Inflammatory macrophage treated with lipopolysaccharide for 1 hour (primary cell): ENCODE data around the gene ESF1.
"Not testable (repeated sequence)": the region's sequence is repeated elsewhere in the genome, so short reads cannot be mapped to it uniquely, and the experiment has no call there.

ENCODE experiments used
- DNase-seq, 2 donors: peaks; one replicate each; pipeline ENCODE4 v3.0.0-alpha.2; 2020 to 2022

The ESF1 gene

DNA sequence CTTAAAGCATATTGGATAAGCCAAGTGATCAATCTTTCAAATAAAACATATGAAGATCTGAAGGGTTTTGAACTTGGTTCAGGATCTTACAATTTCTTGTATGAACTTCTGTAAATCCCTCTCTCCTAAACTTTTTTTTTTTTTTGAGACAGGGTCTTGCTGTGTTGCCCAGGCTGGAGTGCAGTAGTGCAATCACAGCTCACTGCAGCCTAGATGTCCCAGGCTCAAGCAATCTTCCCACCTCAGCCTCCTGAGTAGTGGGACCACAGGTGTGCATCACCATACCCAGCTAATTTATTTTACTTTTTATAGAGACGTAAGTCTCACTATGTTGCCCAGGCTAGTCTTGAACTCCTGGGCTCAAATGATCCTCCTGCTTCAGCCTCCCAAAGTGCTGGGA is 46.5 kb downstream of the ESF1 start:
- DNase-seq = not testable (repeated sequence)

DNA sequence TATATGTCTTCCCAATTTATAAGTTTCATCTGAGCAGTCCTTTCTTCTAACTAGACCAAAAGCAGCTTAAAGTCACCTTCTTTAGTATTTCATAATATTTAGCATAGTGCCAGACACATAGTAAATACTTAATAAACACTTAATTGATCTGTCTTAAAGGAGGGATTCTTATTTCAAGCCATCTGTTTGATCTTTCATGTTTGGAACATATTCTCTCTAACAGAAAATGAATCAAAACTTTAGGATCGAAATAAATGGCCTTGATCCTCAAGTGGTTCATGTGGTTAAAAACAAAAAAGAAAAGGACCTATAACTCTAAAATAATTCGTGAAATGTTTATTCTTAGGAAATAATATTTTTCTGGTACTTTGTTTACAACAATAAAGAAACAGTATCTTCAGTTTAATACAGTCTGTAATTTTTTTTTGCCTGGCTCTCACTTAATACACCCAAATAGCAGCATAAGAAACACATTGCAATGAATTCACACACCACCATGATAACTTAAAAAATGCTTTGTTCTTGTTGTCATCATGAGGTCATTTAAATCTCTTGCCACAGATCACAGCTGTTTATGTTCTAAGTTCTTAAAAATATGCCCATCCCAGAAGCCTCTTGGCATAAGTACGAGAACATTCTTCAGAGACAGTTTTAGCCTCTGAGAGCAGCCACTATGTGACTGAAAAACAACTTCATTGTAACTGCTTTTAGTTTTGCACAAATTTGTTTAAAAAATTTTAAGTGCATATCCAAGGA is 48.1 kb downstream of the ESF1 start:
- no peak for DNase-seq

DNA sequence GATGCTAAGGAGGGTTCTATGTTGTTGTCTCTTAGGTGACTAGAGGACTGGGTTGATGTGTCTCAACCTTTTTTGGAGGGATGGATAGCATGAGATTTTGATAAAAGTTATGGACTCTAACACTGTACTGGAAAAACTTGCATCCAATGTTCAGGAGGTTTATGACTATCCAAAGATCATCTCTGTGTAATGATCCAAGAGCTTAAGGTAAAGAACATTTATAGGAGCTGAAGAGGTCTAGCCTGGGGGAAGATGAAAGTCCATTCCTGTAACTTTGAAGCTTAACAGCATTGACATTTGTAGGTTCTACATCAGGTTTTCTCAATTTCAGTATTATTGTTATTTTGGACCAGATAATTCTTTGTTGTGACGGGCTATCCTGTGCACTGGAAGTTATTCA is 48.9 kb downstream of the ESF1 start:
- no peak for DNase-seq

DNA sequence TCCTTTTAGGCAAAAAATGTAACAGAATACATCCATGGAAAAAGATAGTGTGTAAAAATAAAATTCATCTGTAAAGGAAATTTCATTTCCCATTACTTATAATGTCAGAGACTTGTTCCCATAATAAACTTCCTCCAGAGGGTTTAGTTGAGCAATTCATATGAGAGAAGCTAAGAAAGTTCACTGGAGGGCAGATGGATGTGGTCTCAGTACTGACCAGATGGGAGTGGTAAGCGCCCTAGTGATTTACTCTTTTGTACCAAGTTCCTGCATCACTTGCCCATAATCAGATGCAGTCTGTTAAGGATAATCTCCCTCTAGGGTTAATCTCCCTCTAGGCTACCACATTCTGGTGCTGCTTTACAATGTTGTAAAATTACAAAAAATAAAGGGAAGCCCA is 61.7 kb downstream of the ESF1 start:
- peak; percentile 40 to 60 for DNase-seq

DNA sequence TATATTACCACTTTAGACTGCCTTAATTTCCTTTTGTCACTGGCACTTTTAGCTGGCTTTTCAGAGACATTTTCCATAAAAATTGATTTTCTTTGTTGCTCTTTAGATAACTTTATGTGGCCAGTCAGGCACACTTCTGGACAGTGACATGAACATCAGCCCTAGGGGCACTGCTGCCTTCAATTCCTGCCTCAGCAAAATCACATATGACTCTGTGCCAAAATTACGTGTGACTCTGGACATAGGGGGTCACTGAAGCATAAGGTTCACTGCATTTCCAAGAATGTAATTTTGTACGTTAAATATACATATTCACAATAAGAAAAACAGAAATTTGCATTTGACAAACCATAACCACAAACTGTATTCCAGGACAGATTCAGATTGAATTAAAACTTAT is 66.5 kb downstream of the ESF1 start:
- DNase-seq = no peak

DNA sequence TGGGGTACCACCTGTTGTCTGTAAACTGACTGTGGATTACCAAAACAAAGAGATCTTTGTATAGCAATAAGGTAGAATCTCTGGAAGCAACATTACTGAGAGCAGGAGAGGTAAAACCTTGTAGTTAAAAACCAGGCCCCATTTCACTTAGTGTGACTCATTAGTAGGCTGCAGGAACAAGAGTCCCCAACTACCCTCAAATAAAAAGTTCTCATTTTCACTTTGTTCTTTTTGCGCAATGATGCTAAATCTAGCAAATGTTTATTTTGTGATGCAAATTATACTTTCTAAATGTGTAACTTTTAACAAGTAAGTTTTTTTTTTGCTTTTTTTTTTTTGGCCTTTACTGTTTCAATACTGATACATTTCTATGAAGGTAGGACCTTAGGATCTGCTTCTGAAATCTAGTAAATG is 67.1 kb downstream of the ESF1 start:
- no peak for DNase-seq

DNA sequence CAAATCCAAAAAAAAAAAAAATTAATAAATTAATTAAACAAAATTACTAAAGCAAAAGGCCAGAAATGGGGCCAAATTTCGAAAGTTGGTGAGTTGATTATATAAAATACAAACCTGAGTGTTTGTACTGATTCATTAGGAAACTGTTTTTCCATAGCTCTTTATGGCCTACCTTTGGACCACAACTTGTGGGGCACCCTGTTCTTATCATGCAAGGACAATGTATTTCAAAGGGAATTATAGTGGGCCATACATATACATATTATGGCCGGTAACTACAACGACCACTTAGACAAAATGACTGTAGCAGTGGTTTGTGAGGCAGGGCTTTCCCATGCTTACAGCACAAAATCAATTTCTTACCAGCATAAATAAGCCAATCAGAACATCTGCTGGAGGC is 69.5 kb downstream of the ESF1 start:
- DNase-seq = no peak

DNA sequence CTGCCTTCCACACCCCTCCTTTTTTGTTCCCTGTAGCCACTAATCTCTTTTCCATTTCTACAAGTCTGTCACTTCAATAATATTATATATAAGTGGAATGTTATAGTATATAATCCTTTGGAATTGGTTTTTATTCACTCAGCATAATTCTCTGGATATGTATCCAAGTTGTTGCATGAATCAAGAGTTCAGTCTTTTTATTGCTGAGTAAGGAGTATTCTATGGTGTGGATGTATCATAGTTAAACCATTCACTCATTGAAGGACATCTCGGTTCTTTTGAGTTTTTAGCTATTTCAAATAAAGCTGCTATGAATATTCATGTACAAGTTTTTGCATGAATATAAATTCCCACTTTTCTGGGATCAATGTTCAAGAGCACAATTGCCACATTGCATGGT is 76.5 kb downstream of the ESF1 start:
- DNase-seq = no peak

DNA sequence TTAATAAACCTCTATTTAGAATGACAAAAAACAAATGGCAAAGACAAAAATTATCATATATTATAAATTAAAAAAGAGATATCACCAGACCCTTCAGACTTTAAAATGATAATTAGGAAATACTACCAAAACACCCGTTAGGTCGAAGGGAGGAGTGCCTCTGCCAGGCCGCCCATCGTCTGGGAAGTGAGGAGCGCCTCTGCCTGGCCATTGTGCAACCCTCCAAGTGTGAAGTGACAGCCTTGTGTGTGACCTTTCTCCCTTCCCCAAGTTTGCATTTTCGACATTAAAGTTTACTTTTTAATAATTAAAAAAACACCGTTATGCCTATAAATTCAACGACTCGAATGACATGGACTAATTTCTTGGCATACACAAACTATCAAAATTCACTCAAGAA is 81.5 kb downstream of the ESF1 start:
- no peak for DNase-seq

DNA sequence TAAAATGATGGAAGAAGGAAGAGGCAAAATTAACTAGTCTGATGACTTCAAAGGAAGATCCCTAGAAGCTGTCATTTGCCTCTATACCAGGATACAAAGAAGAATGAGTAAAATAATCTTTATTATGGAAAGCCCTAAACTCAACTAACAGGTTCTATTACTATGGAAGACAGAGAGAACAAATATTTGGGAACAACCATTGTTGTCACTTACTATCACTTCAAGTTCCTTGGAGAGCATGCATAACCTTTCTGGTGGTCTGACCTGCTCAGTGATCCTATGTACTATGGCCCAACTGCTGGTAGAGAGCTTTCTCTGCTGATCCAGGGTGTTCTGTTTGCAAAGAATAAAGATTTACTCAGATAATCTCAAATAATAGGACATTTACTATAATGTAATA is 83.2 kb downstream of the ESF1 start:
- DNase-seq = no peak

DNA sequence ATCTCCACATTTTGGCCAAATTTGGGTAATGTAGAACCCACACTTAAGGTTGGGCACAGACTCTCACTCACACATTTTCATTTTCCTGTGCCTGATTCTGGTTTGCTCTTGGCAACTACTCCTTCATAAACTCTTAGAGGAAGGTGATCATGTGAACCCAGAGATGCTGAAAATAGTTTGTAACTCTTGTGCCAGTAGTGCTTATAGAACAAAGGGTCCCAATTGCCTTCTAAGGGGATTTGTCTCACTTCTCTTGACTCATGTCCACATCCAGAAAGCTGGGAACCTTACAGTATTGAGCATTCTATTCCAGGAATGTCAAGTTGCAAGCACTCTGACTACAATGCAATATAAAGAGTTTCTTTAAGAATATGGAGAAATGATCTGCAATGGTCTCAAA is 84.0 kb downstream of the ESF1 start:
- no peak for DNase-seq

DNA sequence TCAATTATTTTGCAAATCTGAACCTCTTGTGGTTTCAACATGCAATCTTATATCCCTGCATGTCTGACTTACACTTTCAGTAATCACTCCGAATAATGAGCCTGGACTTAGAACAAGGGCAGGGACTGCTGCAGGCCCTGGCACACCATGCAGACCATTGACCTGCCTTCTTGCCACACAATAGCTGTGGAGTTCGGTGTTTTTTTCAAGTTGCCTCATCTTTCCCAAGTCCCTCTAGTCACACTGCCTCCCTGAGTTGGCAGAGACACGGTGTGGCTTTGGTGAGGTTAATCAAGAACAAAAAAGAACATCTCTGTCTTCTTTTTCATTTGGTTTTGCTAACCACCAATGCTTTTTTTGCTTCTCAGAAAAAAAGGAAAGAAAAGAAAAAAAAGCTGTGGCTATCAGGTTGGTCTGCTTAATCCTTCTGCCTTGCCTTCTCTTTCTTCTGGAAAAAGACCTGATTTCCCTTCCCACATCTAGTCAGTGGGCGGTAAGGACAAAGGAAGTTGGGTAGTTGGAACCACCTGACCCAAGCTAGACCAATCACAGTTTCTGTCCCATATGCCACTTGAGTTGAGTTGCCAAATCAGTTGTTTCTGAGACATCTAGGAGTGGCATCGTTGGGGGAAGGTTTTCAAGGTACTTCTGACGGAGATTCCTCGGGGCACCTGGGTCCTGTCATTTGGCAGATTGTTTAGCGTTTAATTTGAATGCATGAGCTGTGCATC is 90.1 kb downstream of the ESF1 start:
- no peak for DNase-seq

DNA sequence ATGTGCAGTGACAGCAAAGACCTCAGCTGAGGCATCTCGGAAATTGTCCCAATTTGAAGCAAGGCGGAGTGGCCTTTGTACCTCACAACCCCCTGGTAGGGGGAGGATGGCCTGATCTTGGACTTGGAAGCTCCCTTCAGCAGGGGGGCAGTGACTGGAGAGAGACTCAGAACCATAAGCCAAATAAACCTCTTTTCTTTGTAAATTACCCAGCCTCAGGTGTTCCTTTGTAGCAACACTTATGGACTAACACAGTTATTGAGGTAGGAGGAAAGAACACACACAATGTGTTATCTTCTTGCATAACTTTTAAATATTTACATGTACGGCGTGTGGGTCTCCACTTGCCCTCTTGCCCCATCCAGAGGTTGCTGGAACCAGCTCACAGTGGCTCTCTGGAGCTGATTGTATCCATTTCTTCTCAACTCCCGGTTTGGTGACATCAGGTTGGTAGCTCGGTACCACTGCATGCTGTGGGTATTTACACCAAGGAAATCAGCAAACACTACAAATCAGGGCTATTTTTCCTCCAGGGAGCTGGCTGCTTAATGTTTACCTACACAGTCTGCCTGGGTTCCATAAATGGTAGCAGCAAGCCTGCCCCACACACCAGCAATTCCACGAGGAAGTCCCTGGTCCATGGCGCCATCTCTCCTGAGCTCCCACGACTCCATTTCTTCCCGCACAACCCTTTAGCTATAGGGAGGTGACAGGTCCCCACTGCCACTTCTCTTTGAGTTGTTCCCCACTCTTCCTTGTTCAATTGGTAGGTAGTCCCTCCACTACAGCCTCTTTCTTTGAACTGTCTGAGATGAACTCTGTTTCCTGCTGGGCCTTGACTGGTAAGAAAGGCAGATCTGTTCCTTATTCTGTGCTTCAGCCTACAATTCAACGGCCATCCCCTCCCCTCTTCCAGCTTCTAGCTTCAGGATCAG is 91.7 kb downstream of the ESF1 start:
- DNase-seq = no peak

DNA sequence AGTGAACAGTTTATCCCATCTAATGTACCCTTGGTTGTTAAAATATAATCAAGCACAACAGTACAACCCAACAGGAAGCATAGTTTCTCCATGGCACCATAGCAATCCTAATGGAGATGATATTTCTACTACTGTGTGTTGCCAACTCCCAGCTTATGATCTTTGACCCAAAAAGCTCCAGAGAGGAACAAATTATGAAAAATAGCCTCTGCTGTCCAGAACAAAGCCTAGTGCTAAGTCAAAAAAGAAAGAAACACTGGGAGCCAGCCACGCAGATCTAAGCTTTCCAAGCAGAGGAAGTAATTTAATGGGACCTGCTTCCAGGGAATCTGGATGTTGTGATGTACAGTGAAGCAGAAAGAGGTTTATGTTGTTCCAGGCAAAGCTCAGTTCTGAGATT is 93.8 kb downstream of the ESF1 start:
- DNase-seq = no peak

DNA sequence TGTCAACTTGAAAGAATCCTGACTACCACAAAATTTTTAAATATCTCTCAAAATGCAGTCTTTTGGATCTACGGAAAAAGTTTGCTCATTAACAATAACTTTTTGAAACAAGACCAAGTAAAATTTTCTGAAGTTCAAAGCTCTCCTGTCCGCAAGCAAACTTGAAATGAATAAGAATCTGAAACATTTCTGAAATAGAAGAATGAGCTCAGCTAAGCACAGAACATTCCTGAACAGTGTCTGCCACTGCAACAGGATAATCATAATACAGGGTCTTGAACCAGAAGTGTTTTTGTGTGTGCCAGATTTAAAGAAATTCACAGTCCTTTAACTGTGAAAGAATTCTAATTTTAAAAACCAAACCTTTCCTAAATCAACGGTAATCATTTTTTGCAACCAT is 96.9 kb downstream of the ESF1 start:
- no peak for DNase-seq

DNA sequence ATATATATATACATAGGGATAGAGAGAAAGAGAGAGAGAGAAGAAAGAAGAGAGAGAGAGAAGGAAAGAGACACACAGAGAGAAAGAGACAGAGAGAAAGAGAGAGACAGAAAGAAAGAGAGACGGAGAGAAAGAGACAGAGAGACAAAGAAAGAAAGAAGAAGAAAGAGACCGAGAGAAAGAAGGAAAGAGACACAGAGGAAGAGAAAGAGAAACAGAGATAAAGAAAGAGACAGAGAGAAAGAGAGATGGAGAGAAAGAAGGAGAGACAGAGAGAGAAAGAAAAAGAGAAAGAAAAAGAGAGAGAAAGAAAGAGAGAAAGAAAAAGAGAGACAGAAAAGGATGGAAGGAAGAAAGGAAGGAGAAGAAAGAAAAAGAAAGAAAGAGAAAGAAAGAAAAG is 99.1 kb downstream of the ESF1 start:
- DNase-seq = no peak

DNA sequence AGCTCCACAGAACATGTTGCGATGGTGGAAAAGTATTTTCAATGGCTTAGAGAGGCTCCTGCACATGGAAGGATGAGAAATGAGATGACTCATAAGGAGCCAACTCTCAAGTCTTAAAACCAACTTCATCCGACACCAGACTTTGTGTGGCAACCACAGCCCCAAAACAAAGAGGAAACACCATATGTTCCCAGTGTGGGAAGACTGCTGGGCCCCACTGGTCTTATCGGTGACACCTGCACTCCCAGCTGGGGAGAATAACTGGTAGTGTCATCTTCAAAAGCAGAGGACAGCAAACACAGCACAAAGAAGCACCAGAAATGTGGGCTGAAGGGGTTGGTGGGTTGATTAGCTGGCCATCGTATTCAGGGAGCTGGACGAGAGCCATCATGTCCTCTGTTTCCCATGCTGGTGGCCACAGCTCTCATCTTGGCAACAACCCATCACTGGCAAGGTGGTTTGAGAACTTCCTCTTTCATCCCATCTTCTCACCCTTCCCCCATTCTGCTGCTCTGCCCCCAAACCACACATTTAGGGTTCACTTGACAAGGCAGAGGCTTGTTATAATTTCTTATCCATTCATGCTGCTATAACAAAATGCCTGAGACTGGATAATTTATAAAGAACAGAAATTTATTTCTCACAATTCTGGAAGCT is 100.0 kb downstream of the ESF1 start:
- no peak for DNase-seq

DNA sequence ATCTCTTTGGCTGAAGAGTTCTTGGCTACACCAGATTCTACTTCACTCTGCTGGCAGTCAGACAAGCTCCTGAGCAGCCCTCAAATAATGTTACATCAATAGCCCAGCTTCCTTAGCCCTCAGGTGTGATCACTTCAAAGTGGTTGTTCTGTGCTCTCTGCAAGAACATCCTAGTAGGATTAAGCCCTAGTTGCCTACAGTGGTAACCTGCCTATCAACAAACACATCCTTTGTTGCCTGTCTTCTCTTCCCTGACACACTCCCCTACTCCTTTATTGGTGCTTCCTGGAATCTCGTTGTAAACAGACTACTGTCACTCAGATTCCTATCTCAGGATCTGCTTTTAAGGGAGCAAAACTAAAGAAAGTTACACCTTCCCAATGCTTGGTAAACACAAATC is 100.9 kb downstream of the ESF1 start:
- no peak for DNase-seq

DNA sequence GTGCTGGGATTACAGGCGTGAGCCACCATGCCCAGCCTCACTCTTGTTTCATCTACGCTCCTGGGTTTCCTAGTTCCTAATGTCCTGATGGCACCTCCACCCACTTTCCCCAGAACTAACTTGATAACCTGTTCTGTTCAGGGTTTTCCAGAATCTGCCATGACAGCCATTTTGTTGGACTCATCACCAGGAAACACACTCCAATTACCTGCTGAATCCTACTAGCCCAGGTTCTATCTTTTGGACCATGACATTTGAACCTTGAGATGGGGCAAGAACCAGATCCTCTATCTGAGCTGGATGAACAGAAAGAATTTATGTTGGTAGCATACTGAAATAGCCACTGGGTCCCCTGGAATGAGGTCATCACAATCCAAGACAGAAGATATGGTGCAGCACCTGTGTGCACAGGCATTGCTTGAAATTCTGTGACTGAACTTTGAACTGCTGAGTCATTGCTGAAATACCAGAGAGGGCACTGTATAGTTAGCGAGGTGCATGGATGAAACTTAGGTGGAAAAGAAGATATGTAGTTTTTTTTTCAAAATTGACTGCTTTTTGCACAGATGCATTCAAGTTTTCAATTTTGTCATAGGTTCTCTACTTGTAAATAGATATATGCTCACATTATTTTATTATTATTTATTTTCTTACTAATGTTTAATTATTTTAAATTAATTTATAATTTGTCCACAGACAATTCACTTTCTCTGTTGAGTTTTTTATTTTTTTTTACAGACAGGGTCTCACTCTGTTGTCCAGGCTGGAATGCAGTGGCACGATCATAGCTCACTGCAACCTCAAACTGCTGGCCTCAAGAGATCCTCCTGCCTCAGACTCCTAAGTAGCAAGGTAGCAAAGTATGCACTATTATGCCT is 103.2 kb downstream of the ESF1 start:
- no peak for DNase-seq

DNA sequence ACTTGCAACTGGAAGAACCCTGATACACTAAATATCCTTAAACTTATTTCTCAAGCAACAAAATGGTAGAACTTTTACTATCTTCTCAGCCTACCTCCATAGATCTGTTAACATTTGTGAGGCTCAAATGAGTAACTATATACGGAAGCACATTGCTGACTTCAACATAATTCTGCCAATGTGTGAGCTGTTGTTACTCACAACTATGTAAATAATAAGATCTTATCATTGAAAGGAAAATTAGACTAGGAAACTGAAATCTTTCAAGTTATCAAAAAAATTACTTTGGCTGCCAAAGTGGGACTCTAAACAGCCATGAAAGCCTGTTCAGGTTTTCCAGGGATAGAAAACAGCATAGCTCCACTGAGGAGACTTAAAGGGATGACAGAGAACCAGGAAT is 105.8 kb downstream of the ESF1 start:
- no peak for DNase-seq

DNA sequence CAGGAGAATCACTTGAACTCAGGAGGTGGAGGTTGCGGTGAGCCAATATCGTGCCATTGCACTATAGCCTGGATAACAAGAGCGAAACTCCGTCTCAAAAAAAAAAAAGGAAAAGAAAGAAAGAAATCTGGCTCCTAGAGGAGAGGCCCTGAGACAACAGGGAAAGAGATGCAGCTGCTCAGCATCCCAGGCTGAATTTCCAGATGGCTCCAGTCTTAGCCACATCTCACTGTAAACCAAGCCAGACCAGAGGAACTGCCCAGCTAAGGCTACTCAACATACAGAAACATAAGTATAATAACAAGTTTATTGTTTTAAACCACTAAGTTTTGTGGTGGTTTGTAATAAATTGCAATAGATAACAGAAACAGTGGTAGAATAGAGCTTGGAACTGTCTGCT is 107.5 kb downstream of the ESF1 start:
- DNase-seq = no peak

DNA sequence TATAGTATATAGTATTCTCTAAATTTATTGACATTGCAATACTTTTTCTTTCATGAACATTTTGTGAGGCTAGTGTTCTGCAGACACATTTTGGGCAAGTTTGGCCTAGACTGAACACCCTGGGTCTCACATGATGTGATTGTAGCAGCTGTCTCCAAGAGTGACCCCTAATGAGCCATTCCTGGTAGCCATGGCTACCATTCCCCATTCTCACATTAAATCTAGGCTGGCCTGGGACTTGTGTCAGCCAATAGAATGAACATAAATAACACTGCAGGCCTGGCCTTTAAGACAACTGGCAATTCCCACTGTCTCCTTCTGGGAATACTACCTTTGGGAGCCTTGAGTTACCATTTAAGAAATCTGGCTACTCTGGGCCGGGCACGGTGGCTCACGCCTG is 108.0 kb downstream of the ESF1 start:
- DNase-seq = no peak
